Activated CD4-positive, alpha-beta T cell treated with anti-CD3 and anti-CD28 coated beads, Interleukin-2, amount 50 U/mL, for 4 hours (primary cell): ENCODE measurements around the gene AUP1.
"Not testable (repeated sequence)": the region's sequence is repeated elsewhere in the genome, so short reads cannot be mapped to it uniquely, and the experiment has no call there.

Source experiments
- DNase-seq, 2 experiments: peaks; one replicate each; pipeline ENCODE4 v3.0.0-alpha.2; 2020

Gene AUP1

DNA sequence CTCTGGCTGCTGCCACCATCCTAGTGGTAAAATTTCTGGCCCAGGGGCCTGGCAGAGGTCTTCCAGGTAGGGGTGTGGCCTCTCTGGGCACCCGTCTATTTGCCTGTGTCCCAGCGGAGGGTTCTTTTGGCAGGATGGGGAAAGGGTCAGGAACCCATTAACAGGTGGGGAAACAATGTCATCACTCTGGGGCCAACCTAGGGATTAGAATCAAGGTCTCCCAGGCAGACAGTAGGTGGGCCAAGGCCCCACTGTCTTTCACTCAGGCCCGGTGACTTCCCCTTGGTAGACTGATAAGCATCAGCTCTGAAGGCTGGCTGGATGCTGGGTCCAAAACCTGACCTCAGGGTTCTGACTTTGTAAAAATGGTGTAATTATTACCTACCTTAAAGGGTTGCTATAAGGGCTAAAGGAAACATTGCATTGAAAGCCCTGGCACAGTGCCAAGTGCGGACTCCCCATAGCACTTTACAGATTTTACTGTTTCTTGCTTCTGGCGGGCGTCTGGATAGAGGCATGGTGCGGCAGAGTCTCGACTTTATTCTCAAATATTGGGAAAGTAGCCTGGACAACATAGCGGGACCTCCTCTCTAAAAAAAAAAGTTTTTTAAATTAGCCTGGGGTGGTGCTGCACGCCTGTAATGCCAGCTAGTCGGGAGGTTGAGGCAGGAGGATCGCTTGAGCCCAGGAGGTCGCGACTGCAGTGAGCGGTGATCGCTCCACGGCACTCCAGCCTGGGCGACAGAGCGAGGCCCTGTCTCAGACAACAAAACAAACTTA is 32.3 kb downstream of the AUP1 start:
- DNase-seq, result no peak

GRCh38 chr2:74495440-74495839 is 34.1 kb downstream of the AUP1 start:
- DNase-seq, result no peak

DNA sequence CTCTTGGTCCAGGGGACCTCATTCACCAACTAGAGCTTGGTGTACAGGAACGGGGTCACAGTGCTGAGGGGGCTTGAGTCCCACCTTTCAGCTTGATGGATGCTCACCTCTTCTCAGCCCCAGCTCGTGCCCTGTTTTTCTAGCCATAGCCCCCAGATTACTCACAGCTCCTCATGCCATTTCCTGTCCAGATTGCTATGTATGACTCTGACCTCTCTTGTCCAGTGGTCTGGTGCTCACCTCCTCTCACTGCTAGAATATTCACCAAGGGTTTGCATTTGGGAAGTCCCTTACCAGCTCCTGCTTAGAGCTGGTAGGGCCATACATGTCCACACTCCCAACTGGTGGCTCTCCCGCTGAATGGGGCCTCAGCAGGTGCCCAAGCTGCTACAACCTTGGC is 36.0 kb downstream of the AUP1 start:
- DNase-seq, result no peak

GRCh38 chr2:74491648-74492544 is 37.6 kb downstream of the AUP1 start:
- DNase-seq, result no peak

- DNase-seq, result no peak
Observed at GRCh38 chr2:74489906-74490305, 39.6 kb downstream of the AUP1 start.

- DNase-seq, result no peak
Observed at GRCh38 chr2:74488643-74489481, 40.6 kb downstream of the AUP1 start.

DNA sequence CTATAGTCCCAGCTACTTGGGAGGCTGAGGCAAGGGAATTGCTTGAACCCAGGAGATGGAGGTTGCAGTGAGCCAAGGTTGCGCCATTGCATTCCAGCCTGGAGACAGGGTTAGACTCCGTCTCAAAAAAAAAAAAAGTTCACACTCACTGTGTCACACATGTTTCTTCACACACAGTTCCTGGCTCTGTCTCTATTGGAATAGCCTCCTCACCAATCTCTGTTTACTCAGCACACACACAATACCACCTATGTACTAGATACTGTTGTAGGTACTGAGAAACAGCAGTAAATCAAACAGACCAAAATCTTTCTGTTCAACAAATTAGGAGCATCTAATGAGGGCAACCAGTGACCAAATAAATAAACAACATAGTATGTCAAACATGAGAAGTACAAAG is 43.4 kb downstream of the AUP1 start:
- no peak for DNase-seq

DNA sequence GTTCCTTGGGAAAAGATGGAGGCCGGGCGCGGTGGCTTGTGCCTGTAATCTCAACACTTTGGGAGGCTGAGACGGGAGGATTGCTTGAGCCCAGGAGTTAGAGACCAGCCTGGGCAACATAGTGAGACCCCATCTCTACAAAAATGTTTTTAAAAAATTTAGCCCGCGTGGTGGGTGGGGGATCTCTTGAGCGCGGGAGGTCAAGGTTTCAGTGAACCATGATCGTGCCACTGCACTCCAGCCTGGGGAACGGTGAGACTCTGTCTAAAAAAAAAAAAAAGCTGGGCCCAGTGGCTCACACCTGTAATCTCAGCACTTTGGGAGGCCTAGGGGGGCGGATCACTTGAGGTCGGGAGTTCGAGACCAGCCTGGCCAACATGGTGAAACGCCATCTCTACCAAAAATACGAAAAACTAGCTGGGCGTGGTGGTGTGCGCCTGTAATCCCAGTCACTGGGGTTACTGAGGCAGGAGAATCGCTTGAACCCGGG is 45.8 kb downstream of the AUP1 start:
- not testable (repeated sequence) for DNase-seq

- DNase-seq, result peak; percentile 93
Observed at GRCh38 chr2:74482801-74483674, 46.5 kb downstream of the AUP1 start, which contains the start of the genes CCDC142 and TTC31. CCDC142 (minus strand) TSS chr2:74482998; CDS start chr2:74482837, 161 bp downstream. TTC31 (plus strand) TSS chr2:74483081; CDS start chr2:74483096, 15 bp downstream.

DNA sequence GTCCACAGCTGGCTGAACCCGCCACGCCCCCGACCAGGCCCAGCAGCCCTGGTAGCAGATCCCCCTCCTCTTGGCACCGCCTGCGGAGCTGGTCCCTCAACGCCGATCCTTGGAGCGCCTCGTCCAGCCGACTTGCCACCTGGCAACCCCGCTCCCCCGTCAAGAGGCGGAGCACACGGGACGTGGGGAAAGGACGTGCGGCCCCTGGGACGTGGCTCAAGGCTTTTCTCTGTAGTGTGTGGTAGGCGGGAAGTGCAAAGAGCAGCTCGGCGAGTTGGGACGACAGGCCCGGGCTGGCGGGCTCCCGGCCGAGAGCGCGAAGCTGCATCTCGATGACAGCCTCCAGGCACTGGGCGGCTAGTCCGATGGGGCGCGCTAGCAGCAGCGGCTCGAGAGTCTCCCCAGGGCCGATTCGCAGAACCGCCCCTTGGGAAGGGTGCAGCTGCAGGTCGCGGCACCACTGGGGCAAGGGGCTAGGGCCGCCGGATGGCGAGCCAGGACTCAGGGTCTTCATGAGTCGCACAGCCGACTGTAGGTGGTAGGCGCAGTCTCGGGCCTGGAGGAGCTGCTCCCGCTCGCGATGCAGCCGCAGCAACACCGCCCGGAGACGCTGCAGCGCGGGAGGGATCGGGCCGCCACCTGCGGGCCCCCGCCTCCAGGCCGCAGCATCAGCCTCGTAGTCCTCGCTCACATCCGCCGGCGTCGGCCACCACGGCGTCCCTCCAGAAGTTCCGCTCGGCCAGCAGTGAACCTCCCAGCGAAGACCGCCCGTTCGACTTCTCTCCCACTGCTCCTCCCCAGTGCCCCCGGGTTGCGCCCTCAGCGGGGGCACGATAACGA is 47.3 kb downstream of the AUP1 start:
- peak in 1 of 2 experiments; percentile 27 for DNase-seq

DNA sequence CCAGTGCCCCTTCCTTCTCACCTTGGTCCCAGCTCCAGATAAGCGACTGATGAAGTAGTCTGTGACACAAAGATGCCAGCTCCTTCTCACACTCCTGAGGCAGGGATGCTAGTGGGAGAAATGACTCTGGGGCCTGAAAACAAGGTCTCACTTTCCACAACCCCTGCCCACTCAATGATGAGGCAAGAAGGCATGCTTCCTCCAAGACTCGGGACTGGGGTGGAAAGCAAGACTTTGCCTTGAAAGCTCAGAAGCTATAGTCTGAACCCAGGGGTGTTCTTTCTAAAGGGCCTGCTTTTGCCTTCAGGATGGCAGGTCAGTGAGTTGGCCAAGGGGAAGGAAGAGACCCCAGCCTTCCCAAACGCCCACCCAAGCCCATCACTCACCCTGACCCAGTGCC is 48.1 kb downstream of the AUP1 start:
- DNase-seq, result no peak
